Measurements from ENCODE around the gene RBMS3.

GRCh38 chr3:29516164-29516563 lies 235.3 kb downstream of the RBMS3 start:
- TF ChIP-seq CTCF (IDR thresholded peaks at IDR 0.05) (no peak), POLR2A (IDR thresholded peaks at IDR 0.05) (no peak)
